ENCODE results near the gene NSDHL.

Gene NSDHL

GRCh38 chrX:152817078-152817764 lies 13.6 kb upstream of the NSDHL start:
- TF ChIP-seq, protein P1, sequence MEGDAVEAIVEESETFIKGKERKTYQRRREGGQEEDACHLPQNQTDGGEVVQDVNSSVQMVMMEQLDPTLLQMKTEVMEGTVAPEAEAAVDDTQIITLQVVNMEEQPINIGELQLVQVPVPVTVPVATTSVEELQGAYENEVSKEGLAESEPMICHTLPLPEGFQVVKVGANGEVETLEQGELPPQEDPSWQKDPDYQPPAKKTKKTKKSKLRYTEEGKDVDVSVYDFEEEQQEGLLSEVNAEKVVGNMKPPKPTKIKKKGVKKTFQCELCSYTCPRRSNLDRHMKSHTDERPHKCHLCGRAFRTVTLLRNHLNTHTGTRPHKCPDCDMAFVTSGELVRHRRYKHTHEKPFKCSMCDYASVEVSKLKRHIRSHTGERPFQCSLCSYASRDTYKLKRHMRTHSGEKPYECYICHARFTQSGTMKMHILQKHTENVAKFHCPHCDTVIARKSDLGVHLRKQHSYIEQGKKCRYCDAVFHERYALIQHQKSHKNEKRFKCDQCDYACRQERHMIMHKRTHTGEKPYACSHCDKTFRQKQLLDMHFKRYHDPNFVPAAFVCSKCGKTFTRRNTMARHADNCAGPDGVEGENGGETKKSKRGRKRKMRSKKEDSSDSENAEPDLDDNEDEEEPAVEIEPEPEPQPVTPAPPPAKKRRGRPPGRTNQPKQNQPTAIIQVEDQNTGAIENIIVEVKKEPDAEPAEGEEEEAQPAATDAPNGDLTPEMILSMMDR (conservative IDR thresholded peaks at IDR 0.05; ENCODE audit: low read length), result peak; percentile 59
- DNase-seq (ENCODE audit: low read depth), result peak; percentile 37
- no peak overlapping the region for H3K4me3 ChIP-seq (ENCODE audit: low read length)

GRCh38 chrX:152818356-152818755 lies 12.5 kb upstream of the NSDHL start:
- DNase-seq (ENCODE audit: low read depth), result no peak
- no peak overlapping the region for H3K4me3 ChIP-seq (ENCODE audit: low read length)
- TF ChIP-seq, protein P1 (conservative IDR thresholded peaks at IDR 0.05; ENCODE audit: low read length), result no peak

- DNase-seq (ENCODE audit: low read depth), result no peak
- TF ChIP-seq, protein P1 (conservative IDR thresholded peaks at IDR 0.05; ENCODE audit: low read length), result no peak
- H3K4me3 ChIP-seq (ENCODE audit: low read length), result no peak overlapping the region
These were observed 11.6 kb upstream of the NSDHL start for GRCh38 chrX:152819266-152819665.

DNA sequence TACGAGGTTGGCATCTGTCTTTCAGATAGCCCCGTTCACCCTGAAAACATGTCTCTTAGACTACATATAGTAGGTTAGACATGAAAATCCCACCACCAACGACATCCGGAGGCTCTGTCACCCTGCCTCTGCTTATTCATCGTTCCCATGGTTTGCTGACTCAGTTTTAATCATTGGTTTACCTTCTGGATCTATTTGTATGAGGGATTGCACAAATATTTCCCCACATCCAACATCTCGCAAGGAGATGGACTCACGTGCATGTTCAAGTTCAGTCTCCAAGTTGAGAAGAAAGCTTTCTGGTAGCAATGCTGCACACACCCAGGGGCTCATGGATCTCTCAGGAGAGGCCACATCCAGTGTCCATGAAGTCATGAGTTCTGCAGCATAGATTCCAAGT lies 11.1 kb upstream of the NSDHL start:
- TF ChIP-seq, protein P1 (conservative IDR thresholded peaks at IDR 0.05; ENCODE audit: low read length), result no peak
- no peak overlapping the region for H3K4me3 ChIP-seq (ENCODE audit: low read length)
- DNase-seq (ENCODE audit: low read depth), result peak; percentile 50

DNA sequence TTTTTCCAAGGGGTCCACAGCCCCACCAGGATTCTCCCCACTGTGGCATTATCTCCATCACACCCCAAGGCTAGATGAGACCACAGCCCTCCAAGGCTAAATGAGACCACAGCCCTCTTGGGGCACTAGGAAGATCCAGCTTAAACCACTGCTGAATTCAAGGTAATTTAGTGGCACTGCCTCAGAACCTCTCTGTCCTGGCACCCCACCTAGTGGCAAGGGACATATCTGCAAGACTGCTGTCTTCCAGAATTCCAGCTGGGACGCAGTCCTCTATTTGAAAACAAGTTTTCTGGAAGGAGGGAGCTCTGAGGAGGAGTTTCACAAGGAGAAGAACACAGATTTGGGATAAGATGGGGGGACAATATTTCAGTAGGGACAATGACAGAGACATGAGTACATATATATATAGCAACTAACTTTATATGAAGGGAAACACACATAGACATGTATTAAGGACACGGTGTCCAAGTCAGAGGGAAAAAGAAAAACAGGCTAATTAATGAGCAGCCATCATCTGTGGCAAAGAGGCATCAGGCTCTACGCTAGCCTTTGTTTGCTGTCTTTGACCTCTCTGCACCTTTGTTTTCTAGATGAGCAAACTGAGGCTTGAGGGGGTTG lies 9.6 kb upstream of the NSDHL start:
- DNase-seq (ENCODE audit: low read depth), result peak; percentile 31
- H3K4me3 ChIP-seq (ENCODE audit: low read length), result no peak overlapping the region
- TF ChIP-seq, protein P1 (conservative IDR thresholded peaks at IDR 0.05; ENCODE audit: low read length), result peak; percentile 63

DNA sequence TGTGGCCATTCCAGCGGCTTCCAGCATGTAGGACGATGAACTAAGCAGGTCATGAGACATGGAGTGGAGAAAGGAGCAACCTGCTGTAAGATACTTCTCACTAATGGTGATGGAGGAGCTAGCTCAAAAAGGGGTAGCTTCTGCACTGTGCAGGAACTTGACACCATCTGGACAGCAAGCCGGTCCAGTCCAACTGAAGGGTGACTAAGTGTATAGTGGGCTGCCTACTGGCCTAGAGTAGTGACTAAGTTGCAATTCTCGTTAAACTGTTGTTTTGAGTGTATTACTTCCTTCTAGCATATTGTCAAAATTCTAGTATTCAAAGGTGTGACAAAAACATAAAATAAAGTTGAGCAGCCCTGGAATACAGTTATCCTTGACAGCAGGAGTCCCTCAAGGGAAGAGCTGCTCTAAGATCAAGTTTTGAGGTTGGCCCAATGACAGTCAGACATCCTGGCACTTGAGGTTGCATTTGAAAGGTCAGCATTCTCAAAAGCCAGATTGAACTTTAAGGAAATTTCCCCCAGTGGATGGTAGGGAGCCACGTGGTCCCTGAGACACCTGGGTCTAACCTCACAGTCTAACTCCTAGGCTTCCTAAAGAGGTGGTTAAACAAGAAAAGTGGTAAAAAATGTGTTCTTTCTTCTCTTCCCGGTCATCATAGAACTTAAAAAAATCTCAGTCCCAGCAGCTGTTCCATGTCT lies 8.3 kb upstream of the NSDHL start:
- H3K4me3 ChIP-seq (ENCODE audit: low read length), result no peak overlapping the region
- peak; percentile 19 for DNase-seq (ENCODE audit: low read depth)
- TF ChIP-seq, protein P1 (conservative IDR thresholded peaks at IDR 0.05; ENCODE audit: low read length), result no peak

Data from AG10803 (cell line).